Astrocyte (in vitro differentiated cells and primary cell): ENCODE measurements around the gene INPP4B.

Experiments
- CTCF ChIP-seq: IDR thresholded peaks from 2 replicates; pipeline ENCODE4 v1.5.1; 2011; ENCODE audit warnings: low read depth, mild to moderate bottlenecking, inconsistent platforms, low read length, moderate library complexity; ENCODE audit not compliant: insufficient read depth
- EZH2 ChIP-seq: IDR thresholded peaks from 2 replicates; pipeline ENCODE4 v1.6.1; 2012; ENCODE audit warnings: mild to moderate bottlenecking, low read length, inconsistent platforms; ENCODE audit not compliant: insufficient read depth

- TF ChIP-seq CTCF: no peak
- no peak for TF ChIP-seq EZH2
These were observed 489.3 kb downstream of the INPP4B start for GRCh38 chr4:142356801-142357200.
